Activated CD8-positive, alpha-beta memory T cell treated with anti-CD3 and anti-CD28 coated beads for 4 hours (primary cell): Measurements from ENCODE around the gene ING1.

Experiments used
- DNase-seq, 2 donors: peaks; one replicate each; pipeline ENCODE4 v3.0.0-alpha.2; 2020; ENCODE audit warnings: low read depth in 2 of 2

The ING1 gene

GRCh38 chr13:110771194-110771593 lies 57.7 kb downstream of the ING1 start:
- DNase-seq, result no peak

- no peak for DNase-seq
Observed at GRCh38 chr13:110772091-110772984, 58.8 kb downstream of the ING1 start.
